Heart right ventricle (tissue), 16 donors: ENCODE data around the gene INSM1. TPM values are rescaled to one million over a fixed set of nuclear protein-coding genes. Genes with fewer than 3 reads are reported as not detected.

ENCODE experiments used
- ATAC-seq, 8 donors: fragments of 200-7000 bp; cut with Tn5 transposase; one replicate each; pipeline ENCODE4 v1.9.1; 2020; ENCODE audit warnings: mild to moderate bottlenecking in 8 of 8, moderate library complexity in 8 of 8, moderate number of reproducible peaks in 1 of 8
- DNase-seq, 2 donors: peaks; one replicate each; pipeline ENCODE4 v3.0.0-alpha.2; 2020
- H3K27ac ChIP-seq, 10 donors: fragments of 200-600 bp; sonication (generic) in 2 of 10; one replicate each; pipeline versions ENCODE4 v1.5.0 to v1.8.0; 2020 to 2022; ENCODE audit warnings: mild to moderate bottlenecking in 3 of 10
- H3K27me3 ChIP-seq, 7 donors: fragments of 200-600 bp; one replicate each; pipeline ENCODE4 v1.8.0; 2021 to 2022; ENCODE audit warnings: mild to moderate bottlenecking in 2 of 7
- H3K36me3 ChIP-seq, 9 donors: fragments of 200-600 bp; sonication (generic) in 1 of 9; one replicate each; pipeline versions ENCODE4 v1.5.0 to v1.8.0; 2020 to 2022; ENCODE audit warnings: mild to moderate bottlenecking in 2 of 9
- H3K4me1 ChIP-seq, 9 donors: fragments of 200-600 bp; sonication (generic) in 1 of 9; one replicate each; pipeline versions ENCODE4 v1.5.0 to v1.8.0; 2020 to 2022; ENCODE audit warnings: mild to moderate bottlenecking in 4 of 9
- H3K4me3 ChIP-seq, 10 donors: fragments of 200-600 bp; sonication (generic) in 2 of 10; one replicate each; pipeline versions ENCODE4 v1.5.0 to v1.8.0; 2020 to 2022; ENCODE audit warnings: mild to moderate bottlenecking in 7 of 10, moderate library complexity in 2 of 10
- H3K9me3 ChIP-seq, 11 donors: fragments of 200-600 bp in 10 of 11; sonication (generic) in 2 of 11; one replicate each; pipeline versions ENCODE4 v1.5.0 to v1.8.0; 2013 to 2022; ENCODE audit warnings: mild to moderate bottlenecking in 2 of 11, control low read depth in 1 of 11, moderate library complexity in 1 of 11
- WGBS, 2 donors: extraction: QIAGEN DNeasy Blood & Tissue Kit; methylation state at CpG; one replicate each; pipeline ENCODE4 v1.1.7; 2013; ENCODE audit warnings: inconsistent platforms in 1 of 2; 5-methylcytosine and 5-hydroxymethylcytosine counted together
- intact Hi-C, 10 donors: fragments of 100-400 bp; cut with DNase I; formaldehyde crosslinking; loops; one replicate each; pipeline versions ENCODE4 v1.11.1 to v1.14.2; 2022
- polyA plus RNA-seq, 2 donors: library from polyadenylated mRNA; stranded (reverse); fragments of 200-250 nt; gene quantifications; one replicate each; pipeline ENCODE4 v1.2.3, GENCODE V29; 2013
- total RNA-seq, 10 donors: library from RNA; stranded (reverse); fragmentation: NEBNext Ultra II Directional in 3 of 10; extraction: Animal tissue kit (Norgen Biotek cat#: 25700) in 3 of 10; gene quantifications; one replicate each; pipeline versions ENCODE4 v1.2.1 to v1.2.4, GENCODE V29; 2021 to 2023
- TF ChIP-seq, protein P1 (sequence below), 9 donors: fragments of 200-600 bp; sonication (generic) in 2 of 9; IDR thresholded peaks; one replicate each; pipeline versions ENCODE4 v1.5.0 to v1.8.0; 2021 to 2022; ENCODE audit warnings: antibody characterized with exemption in 9 of 9, mild to moderate bottlenecking in 5 of 9, moderate library complexity in 1 of 9
- donor health status: Arrhythmogenic right ventricular cardiomyopathy.
- donor health status: ischemic (EF 13 %, LVEDD 7.1; RV severe dilation, severe dysfunction).
- donor health status: healthy with polysubstance abuse.
- donor health status: DM: no; HTN: yes; CAD: no.
- donor health status: DM: no; HTN: no; CAD: no.
- donor health status: ischemic (EF 25% LVEDD 6.9; RV normal size, moderate dysfunction).
- donor health status: ischemic (EF 25% LVEDD 5.7; RV mildly dilated, moderate dysfunction).
- donor health status: healthy.
- donor health status: DM: yes; HTN: yes; CAD: no.
- donor health status: Ischemic cardiomyopathy.
- donor health status: ischemic (EF 35%, LVEDD 5.7; RV mildly dilated, moderate dysfunction).
- donor health status: nonischemic (EF 11% LVEDD 7.7; RV severe dilation, severe dysfunction).
- donor health status: DM: yes; HTN: yes; CAD: no.
- donor health status: PGD.
- donor health status: ischemic (EF 29% LVEDD 5.4; RV normal size, mild dysfunction).
- donor health status: nonischemic (EF 23%, LVEDD 6.1; RV moderate dilation, normal function).

INSM1 gene
- total and polyA plus RNA-seq, 12 donors: 0.01 to 0.09 (median 0.07) TPM; not detected in 9

DNA sequence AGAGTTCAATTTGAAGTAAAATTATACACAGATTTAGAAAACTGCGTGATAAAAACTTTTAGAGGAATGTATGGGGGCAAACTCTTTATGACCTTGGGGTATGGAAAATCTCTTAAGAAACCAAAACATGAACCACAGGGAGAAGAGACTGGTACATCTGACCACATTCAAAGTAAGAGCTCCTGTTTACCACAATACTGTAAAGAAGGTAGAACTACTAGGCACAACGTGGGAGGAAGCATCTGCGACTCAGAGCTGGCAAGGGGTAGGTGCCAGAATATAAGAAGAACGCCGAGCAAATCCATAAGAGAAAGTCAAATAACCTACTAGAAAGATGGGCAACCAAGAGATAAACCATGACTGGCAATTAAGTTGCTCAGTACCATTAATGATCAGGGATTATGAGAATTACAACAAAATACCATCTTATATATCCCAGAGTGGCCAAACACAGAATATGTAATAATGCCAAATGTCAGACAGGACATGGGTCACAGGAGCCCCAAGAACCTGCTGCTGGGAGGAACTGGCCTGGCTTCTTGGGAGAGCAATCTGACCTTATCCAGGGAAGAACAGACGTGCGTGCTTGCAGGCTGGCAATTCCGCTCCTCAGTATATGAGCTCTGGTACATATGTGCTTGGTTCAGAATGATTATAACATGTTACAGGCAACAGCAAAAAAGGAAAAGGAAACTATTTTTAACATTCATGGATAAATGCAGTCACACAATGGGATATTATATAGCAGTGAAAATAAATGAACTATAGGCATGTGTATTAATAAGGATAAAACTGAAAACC lies 50.2 kb downstream of the INSM1 start:
- Histone ChIP-seq H3K4me3 (no peak overlapping the region), H3K9me3 (no peaks in the 10 kb centered on the region), H3K4me1 (peaks cover 0 to 12% (median 0%) of the 10 kb centered on the region in 9 donors), H3K27ac (no peak overlapping the region), H3K27me3 (no peaks in the 10 kb centered on the region), H3K36me3 (peaks cover 0 to 14% (median 0%) of the 10 kb centered on the region in 9 donors)
- ATAC-seq: no peak
- no peak for DNase-seq
- WGBS, 2 donors: 90 to 93% methylated on average over 8 of the region's 8 CpGs
- TF ChIP-seq, protein P1, sequence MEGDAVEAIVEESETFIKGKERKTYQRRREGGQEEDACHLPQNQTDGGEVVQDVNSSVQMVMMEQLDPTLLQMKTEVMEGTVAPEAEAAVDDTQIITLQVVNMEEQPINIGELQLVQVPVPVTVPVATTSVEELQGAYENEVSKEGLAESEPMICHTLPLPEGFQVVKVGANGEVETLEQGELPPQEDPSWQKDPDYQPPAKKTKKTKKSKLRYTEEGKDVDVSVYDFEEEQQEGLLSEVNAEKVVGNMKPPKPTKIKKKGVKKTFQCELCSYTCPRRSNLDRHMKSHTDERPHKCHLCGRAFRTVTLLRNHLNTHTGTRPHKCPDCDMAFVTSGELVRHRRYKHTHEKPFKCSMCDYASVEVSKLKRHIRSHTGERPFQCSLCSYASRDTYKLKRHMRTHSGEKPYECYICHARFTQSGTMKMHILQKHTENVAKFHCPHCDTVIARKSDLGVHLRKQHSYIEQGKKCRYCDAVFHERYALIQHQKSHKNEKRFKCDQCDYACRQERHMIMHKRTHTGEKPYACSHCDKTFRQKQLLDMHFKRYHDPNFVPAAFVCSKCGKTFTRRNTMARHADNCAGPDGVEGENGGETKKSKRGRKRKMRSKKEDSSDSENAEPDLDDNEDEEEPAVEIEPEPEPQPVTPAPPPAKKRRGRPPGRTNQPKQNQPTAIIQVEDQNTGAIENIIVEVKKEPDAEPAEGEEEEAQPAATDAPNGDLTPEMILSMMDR (IDR thresholded peaks at IDR 0.05): no peak
- intact Hi-C loops: no loop called here
